SK-MEL-5 (cell line): ENCODE results near the gene ZNF451. TPM values are rescaled to one million over a fixed set of nuclear protein-coding genes. Genes with fewer than 3 reads are reported as not detected.
A peak's percentile ranks its signal among the peaks of the same experiment; 100 is the strongest.

Source experiments
- DNase-seq: peaks from one replicate; pipeline ENCODE4 v3.0.0-alpha.2; 2016; ENCODE audit warnings: low read depth, low spot score
- in situ Hi-C: cut with HindIII; loops from 2 replicates; pipeline ENCODE4 v1.10.0; 2016; ENCODE audit warnings: low sequenced_read_pairs, high pct_unique_total_duplicates, low pct_unique_long_range_greater_than_20kb
- total RNA-seq: library from RNA; depleted of rRNA; stranded (reverse); fragments of >200 nt; shearing (Covaris generic); gene quantifications from 2 replicates; pipeline ENCODE4 v1.2.3, GENCODE V29; 2014

Gene ZNF451
- total RNA-seq, 1 experiment from 2014 or later: 33.9 TPM

- DNase-seq: no peak
- in situ Hi-C loops: no loop called here
Measured at GRCh38 chr6:57138026-57138425, 48.0 kb downstream of the ZNF451 start.

DNA sequence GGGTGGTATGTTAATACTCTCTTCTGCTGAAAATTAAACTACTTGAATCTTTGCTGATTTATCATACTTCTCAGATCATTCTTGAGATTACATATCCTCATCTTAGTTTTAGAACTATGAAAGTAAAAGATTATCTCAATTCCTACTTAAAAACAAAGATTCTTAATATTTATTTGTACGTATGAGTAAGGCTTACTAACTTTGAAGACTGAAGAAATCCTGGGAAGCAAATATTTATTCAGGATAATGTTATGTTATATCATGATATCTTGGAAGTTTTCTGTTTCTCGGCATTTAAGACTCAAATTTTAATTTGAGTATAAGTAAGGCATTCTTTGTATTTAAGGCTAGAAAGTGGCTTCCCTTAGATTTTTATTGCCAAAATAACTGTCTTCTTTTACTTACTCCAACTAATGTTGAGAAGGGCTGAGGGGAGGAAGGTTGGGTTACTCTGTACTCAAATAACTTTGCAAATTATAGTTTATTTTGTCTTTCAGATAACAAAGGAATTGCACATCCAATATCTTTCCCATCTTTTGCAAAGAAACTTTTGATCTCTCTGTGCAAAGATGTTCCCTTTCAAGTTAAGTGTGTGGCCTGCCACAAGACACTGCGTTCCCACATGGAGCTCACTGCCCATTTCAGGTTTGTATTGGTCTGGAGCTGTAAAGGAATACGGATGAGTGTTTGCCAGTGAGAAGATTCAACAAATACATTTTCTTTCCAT lies 51.6 kb downstream of the ZNF451 start:
- no peak for DNase-seq
- in situ Hi-C loops: no loop called here

GRCh38 chr6:57142178-57142525 lies 52.2 kb downstream of the ZNF451 start:
- in situ Hi-C loops: no loop called here

DNA sequence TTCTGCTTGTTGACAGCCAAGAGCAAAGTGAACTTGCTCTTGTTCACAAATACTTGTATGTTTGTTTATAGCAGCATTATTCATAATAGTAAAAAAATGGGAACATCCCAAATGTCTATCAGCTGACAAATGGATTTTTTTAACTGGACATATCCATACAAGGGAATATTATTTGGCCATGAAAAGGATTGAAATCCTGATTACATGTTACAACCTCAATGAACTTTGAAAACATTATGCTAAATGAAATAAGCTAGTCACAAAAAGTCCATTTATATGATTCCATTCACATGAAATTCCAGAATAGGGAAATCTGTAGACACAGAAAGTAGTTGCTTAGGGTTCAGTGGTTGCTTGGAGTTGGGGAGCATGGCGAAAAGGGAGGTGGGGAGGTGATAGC lies 53.7 kb downstream of the ZNF451 start:
- DNase-seq: no peak
- in situ Hi-C loops: no loop called here

More at GRCh38 chr6:57142178-57142525, 52.2 kb downstream of the ZNF451 start:
- DNase-seq: no peak

DNA sequence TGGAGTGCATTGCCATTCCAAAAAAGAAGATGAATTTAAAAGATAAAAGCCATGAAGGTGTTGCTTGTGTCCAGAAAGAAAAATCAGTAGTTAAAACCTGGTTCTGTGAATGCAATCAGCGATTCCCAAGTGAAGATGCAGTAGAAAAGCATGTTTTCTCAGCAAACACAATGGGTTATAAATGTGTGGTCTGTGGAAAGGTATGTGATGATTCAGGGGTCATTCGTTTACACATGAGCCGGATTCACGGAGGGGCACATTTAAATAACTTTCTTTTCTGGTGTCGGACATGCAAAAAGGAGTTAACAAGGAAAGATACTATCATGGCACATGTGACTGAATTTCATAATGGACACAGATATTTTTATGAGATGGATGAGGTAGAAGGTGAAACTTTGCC lies 57.4 kb downstream of the ZNF451 start:
- in situ Hi-C loops: no loop called here
- DNase-seq: no peak

GRCh38 chr6:57147955-57148858 lies 58.2 kb downstream of the ZNF451 start:
- no peak for DNase-seq
- in situ Hi-C loops: no loop called here

DNA sequence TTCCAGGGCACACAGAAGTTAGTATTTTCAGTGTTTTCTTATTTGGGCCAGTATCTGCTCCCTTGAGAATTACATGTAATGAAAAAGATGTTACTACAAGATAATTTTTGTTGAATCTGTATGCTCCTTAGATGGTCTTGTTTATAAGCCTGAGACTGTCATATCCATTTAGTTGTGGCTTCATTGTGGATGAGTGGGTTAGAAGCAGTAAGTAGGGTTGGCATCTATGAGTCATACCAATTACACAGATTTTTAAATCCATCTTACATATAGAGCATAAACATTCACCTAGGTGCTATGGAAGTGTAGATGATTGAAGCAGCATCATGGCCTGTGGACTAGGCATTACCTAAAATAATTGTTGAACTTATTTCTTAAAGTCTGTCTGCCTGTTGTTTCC lies 68.7 kb downstream of the ZNF451 start:
- DNase-seq: no peak
- in situ Hi-C loops: no loop called here

DNA sequence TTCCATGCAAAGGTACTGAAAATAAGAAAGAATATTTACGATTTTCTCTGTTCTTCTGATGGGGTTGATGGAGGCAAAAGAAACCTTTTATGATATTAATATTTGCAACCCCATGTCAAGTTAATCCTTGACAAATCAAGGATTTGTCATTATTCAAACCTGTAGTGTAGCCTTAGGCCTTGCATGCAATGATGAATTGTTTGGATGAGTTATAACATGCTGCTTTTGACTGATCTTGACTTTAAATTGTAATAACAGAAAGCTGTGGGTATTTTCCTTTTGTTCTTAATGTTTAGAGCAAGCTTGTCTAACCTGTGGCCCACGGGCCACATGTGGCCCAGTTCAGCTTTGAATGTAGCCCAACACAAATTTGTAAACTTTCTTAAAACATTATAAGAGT lies 69.1 kb downstream of the ZNF451 start:
- in situ Hi-C loops: no loop called here
- DNase-seq: no peak

DNA sequence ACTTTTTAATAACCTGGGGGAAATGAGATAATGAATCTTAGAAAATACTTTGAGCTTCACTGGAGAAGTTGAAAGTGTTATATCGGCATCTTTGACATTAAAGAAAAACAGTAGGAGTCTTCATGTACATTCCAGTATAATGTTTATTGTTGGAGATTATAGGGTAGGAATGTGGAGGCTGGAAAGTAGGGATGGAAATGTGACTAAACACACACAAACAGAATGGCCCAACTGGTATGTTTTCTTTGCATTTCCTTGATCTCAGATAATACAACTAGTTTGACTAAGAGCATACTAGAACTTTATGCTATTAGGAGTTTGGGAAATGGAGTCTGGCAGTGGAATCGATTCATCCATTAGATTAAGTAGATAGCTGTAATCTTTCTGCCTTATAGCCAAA lies 72.0 kb downstream of the ZNF451 start:
- no peak for DNase-seq
- in situ Hi-C loops: no loop called here

- in situ Hi-C loops: no loop called here
- DNase-seq: no peak
Measured at GRCh38 chr6:57162516-57162915, 72.5 kb downstream of the ZNF451 start.

DNA sequence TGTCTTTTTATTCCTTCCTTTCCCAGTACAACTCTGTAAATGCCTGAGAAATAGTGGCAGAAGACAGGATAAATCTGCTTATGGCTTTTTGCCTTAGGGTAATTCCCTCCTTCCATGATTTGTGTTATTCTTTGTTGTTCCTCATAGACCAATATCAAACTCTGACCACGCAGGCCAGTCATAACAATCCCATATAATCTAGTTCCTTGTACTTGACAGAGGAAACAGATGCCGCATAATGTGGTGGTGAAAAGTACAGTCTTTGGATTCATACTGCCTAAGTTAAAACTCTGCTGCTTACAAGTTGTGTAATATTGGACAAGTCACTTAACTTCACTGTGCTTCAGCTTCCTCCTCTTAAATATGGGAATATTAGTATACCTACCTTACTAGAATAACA lies 74.0 kb downstream of the ZNF451 start:
- in situ Hi-C loops: no loop called here

DNA sequence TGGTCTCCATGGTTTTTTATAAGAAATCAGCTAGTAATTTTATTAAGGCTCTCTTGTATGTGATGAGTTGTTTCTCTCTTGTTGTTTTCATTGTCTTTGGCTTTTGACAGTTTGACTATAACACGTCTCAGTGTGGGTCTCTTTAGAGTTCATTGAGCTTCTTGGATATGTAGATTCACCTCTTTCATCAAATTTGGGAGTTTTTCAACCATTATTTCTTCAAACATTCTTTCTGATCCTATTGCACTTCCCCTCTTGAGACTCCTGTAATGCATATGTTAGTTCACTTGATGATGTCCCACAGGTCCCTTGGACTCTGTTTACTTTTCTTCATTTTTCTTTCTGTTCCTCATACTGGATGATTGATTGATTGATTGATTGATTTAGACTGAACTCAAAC lies 75.1 kb downstream of the ZNF451 start:
- in situ Hi-C loops: no loop called here
- DNase-seq: no peak

More for the DNA sequence above, 74.0 kb downstream of the ZNF451 start:
- DNase-seq: no peak

GRCh38 chr6:57172136-57173055 lies 82.4 kb downstream of the ZNF451 start, which contains the start of gene BAG2:
BAG2 (plus strand) TSS chr6:57172326; CDS start chr6:57172698, 372 bp downstream.
- in situ Hi-C loops: no loop called here
- peak; percentile 88 for DNase-seq

GRCh38 chr6:57173056-57173885 lies 83.3 kb downstream of the ZNF451 start:
- in situ Hi-C loops: no loop called here
- DNase-seq: no peak

- DNase-seq: peak; percentile 39
- in situ Hi-C loops: no loop called here
Measured at GRCh38 chr6:57173886-57174510, 84.0 kb downstream of the ZNF451 start.

- in situ Hi-C loops: no loop called here
Measured at GRCh38 chr6:57174511-57174907, 84.5 kb downstream of the ZNF451 start.

More at GRCh38 chr6:57174511-57174907, 84.5 kb downstream of the ZNF451 start:
- no peak for DNase-seq
